Heart left ventricle (tissue), 13 donors: Measurements from ENCODE around the gene APLF.

Experiments
- POLR2A ChIP-seq, 2 donors: fragments of 450-650 bp; IDR thresholded peaks; one replicate each; pipeline ENCODE4 v1.6.1; 2017; ENCODE audit warnings: antibody characterized with exemption in 2 of 2, mild to moderate bottlenecking in 2 of 2, moderate library complexity in 2 of 2
- TF ChIP-seq, protein P1 (sequence below), 12 donors: fragments of 200-600 bp; sonication (generic) in 4 of 12; IDR thresholded peaks; one replicate each; pipeline versions ENCODE4 v1.5.0 to v1.8.0; 2018 to 2022; ENCODE audit warnings: antibody characterized with exemption in 12 of 12, mild to moderate bottlenecking in 5 of 12
- donor health status: ischemic (EF 13 %, LVEDD 7.1; RV severe dilation, severe dysfunction).
- donor health status: DM: no; HTN: yes; CAD: no.
- donor health status: DM: no; HTN: no; CAD: no.
- donor health status: ischemic (EF 25% LVEDD 6.9; RV normal size, moderate dysfunction).
- donor health status: ischemic (EF 25% LVEDD 5.7; RV mildly dilated, moderate dysfunction).
- donor health status: ischemic (EF 35%, LVEDD 5.7; RV mildly dilated, moderate dysfunction).
- donor health status: nonischemic (EF 11% LVEDD 7.7; RV severe dilation, severe dysfunction).
- donor health status: DM: yes; HTN: yes; CAD: no.
- donor health status: PGD.
- donor health status: ischemic (EF 29% LVEDD 5.4; RV normal size, mild dysfunction).
- donor health status: nonischemic (EF 23%, LVEDD 6.1; RV moderate dilation, normal function).

DNA sequence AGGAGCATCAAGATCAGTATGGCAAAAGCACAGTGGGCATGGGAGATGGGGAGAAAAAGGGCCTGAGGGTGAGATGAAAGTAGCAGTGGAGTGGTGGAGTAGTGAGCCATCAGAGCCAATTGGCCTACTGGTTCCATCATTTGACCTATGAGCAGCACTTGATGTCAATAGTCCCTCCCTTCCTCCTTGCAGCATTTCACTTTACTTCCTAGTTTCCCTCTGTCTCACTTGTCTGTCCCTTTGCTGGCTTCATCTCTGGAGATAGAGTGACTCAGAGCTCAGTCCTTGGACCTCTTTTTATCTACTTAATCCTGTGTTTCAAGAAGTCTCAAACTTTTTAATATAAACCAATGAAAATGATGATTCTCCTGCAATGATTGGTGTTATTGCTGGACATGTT, 32.4 kb upstream of the APLF start:
- TF ChIP-seq, protein P1, sequence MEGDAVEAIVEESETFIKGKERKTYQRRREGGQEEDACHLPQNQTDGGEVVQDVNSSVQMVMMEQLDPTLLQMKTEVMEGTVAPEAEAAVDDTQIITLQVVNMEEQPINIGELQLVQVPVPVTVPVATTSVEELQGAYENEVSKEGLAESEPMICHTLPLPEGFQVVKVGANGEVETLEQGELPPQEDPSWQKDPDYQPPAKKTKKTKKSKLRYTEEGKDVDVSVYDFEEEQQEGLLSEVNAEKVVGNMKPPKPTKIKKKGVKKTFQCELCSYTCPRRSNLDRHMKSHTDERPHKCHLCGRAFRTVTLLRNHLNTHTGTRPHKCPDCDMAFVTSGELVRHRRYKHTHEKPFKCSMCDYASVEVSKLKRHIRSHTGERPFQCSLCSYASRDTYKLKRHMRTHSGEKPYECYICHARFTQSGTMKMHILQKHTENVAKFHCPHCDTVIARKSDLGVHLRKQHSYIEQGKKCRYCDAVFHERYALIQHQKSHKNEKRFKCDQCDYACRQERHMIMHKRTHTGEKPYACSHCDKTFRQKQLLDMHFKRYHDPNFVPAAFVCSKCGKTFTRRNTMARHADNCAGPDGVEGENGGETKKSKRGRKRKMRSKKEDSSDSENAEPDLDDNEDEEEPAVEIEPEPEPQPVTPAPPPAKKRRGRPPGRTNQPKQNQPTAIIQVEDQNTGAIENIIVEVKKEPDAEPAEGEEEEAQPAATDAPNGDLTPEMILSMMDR (IDR thresholded peaks at IDR 0.05) = no peak
- no peak for TF ChIP-seq POLR2A (IDR thresholded peaks at IDR 0.05)
